HepG2 (cell line): ENCODE data around the gene SLC25A51. TPM values are rescaled to one million over a fixed set of nuclear protein-coding genes. Genes with fewer than 3 reads are reported as not detected.

Source experiments
- ATAC-seq: fragments of 200-7000 bp; cut with Tn5 transposase; 3 replicates; pipeline ENCODE4 v1.9.1; 2020; ENCODE audit warnings: mild to moderate bottlenecking, moderate library complexity
- BruUV-seq: library from RNA; stranded (reverse); fragments of 400-500 nt; replicated peaks from 2 replicates; lab custom pipeline; 2021; lab: Mats Ljungman, UMichigan
- CTCF ChIA-PET: fragments of 300-600 bp; formaldehyde crosslinking; extraction: SDS; loops from one replicate; lab custom pipeline; 2021; ENCODE audit warnings: low total read pairs, inconsistent platforms, low intra/inter-chr PET ratio; lab: Yijun Ruan, JAX
- POLR2A ChIA-PET: fragments of 350-600 bp; sonication (Branson Sonifier 250); formaldehyde crosslinking; loops from one replicate; lab custom pipeline; 2020; ENCODE audit warnings: antibody characterized with exemption, inconsistent platforms; lab: Yijun Ruan, JAX
- DNase-seq: peaks from one replicate; pipeline ENCODE4 v3.0.0-alpha.2; 2015; ENCODE audit warnings: low spot score
- FAIRE-seq: peaks from 3 replicates; lab custom pipeline; 2011; peaks lifted over from hg19 to GRCh38; lab: Jason Lieb, UNC
- H2AFZ ChIP-seq: one replicate; pipeline ENCODE4 v1.6.1; 2011; ENCODE audit warnings: low read length, inconsistent platforms
- H3K27ac ChIP-seq: fragments of 300-600 bp; 3 replicates; pipeline ENCODE4 v1.8.0; 2011; ENCODE audit warnings: mixed run types, mild to moderate bottlenecking, mixed read lengths, low read length, inconsistent platforms; ENCODE audit not compliant: insufficient read depth; ENCODE audit errors: extremely low read length
- H3K27me3 ChIP-seq, 2 experiments: fragments of 200-600 bp in 1 of 2; 2 replicates in 1 of 2; 3 replicates in 1 of 2; pipeline versions ENCODE4 v1.6.0 to v1.8.0; 2011; ENCODE audit warnings: low read length in 2 of 2, mild to moderate bottlenecking in 2 of 2, moderate library complexity in 2 of 2, inconsistent platforms in 1 of 2; ENCODE audit not compliant: insufficient read depth in 2 of 2, control insufficient read depth in 1 of 2
- H3K36me3 ChIP-seq, 2 experiments: fragments of 200-600 bp in 1 of 2; replicated peaks in 1 of 2; 2 replicates in 1 of 2; 3 replicates in 1 of 2; pipeline versions ENCODE4 v1.5.1 to v1.8.0; 2011; ENCODE audit warnings: low read length in 2 of 2, inconsistent platforms in 1 of 2; ENCODE audit not compliant: insufficient read depth in 2 of 2, control insufficient read depth in 1 of 2
- H3K4me1 ChIP-seq: 2 replicates; pipeline ENCODE4 v1.5.1; 2012; ENCODE audit warnings: low read length, inconsistent platforms; ENCODE audit not compliant: insufficient read depth
- H3K4me2 ChIP-seq: 2 replicates; pipeline ENCODE4 v1.6.0; 2011; ENCODE audit warnings: low read depth, low read length, inconsistent platforms
- H3K4me3 ChIP-seq, 3 experiments: fragments of 200-600 bp in 1 of 3; sonication (generic), shearing (Covaris generic) in 1 of 3; replicated peaks in 1 of 3; 2 replicates each; pipeline ENCODE4 v1.5.1; 2011 to 2016; ENCODE audit warnings: low read length in 3 of 3, inconsistent platforms in 2 of 3, low read depth in 2 of 3, mild to moderate bottlenecking in 2 of 3, control low read depth in 1 of 3, mixed read lengths in 1 of 3; ENCODE audit not compliant: insufficient read depth in 1 of 3
- H3K79me2 ChIP-seq: one replicate; pipeline ENCODE4 v1.6.1; 2011; ENCODE audit warnings: low read length, inconsistent platforms; ENCODE audit not compliant: insufficient read depth
- H3K9ac ChIP-seq: 2 replicates; pipeline ENCODE4 v1.6.0; 2011; ENCODE audit warnings: mild to moderate bottlenecking, low read depth, low read length, inconsistent platforms; ENCODE audit not compliant: insufficient read depth
- H3K9me3 ChIP-seq: 2 replicates; pipeline ENCODE4 v1.5.1; 2012; ENCODE audit warnings: mild to moderate bottlenecking, low read length
- H4K20me1 ChIP-seq: 2 replicates; pipeline ENCODE4 v1.6.0; 2011; ENCODE audit warnings: inconsistent platforms, mild to moderate bottlenecking, low read length, moderate library complexity; ENCODE audit not compliant: insufficient read depth
- RXRB ChIP-seq: IDR thresholded peaks from 2 replicates; pipeline ENCODE4 v1.6.1; 2016; ENCODE audit warnings: borderline replicate concordance, missing genetic modification reagents, missing compliant biosample characterization
- ZFX ChIP-seq: sonication (generic); formaldehyde crosslinking; IDR thresholded peaks from 2 replicates; pipeline ENCODE4 v1.4.0; 2020; ENCODE audit warnings: mild to moderate bottlenecking, low read depth, missing genetic modification reagents, moderate library complexity
- ZNF367 ChIP-seq: sonication (generic); formaldehyde crosslinking; IDR thresholded peaks from 2 replicates; pipeline ENCODE4 v1.4.0; 2020; ENCODE audit warnings: missing genetic modification reagents, borderline replicate concordance
- ZNF496 ChIP-seq: sonication (generic); formaldehyde crosslinking; IDR thresholded peaks from 2 replicates; pipeline ENCODE4 v1.8.1; 2023; ENCODE audit warnings: mild to moderate bottlenecking, moderate library complexity, missing genetic modification reagents; ENCODE audit not compliant: insufficient replicate concordance
- ZNF546 ChIP-seq: sonication (generic); formaldehyde crosslinking; conservative IDR thresholded peaks from 2 replicates; pipeline ENCODE4 v1.8.1; 2023; ENCODE audit warnings: mild to moderate bottlenecking, missing genetic modification reagents
- WGBS: methylation state at CpG from one replicate; pipeline ENCODE4 v1.1.6; 2017; ENCODE audit warnings: low lambda C conversion rate; 5-methylcytosine and 5-hydroxymethylcytosine counted together
- in situ Hi-C: cut with HindIII; loops from 2 replicates; pipeline ENCODE4 v1.10.0; 2017; ENCODE audit warnings: low pct_unique_long_range_greater_than_20kb; ENCODE audit not compliant: extremely low pct_ligation_motif_present
- intact Hi-C: fragments of 100-400 bp; cut with micrococcal nuclease; formaldehyde crosslinking; loops from one replicate; pipeline ENCODE4 v1.10.0; 2022; ENCODE audit not compliant: unreplicated experiment
- polyA plus RNA-seq, 8 experiments: library from polyadenylated mRNA; depleted of rRNA in 3 of 8; stranded (reverse) in 7 of 8; unstranded in 1 of 8; fragments of >200 nt; fragmentation: Illumina TruSeq in 4 of 8; extraction: Trizol in 4 of 8; gene quantifications; 2 replicates each; pipeline versions ENCODE4 v1.2.1 to v1.2.3, GENCODE V29; 2011 to 2016; ENCODE audit warnings: low read depth in 4 of 8, missing spikeins in 1 of 8, mixed read lengths in 1 of 8; ENCODE audit not compliant: insufficient read depth in 1 of 8
- total RNA-seq, 5 experiments: library from RNA; depleted of rRNA; stranded (reverse); fragments of >200 nt; fragmentation: Illumina TruSeq; extraction: Trizol; gene quantifications; 2 replicates each; pipeline ENCODE4 v1.2.3, GENCODE V29; 2016; ENCODE audit warnings: low read depth in 1 of 5
- TF ChIP-seq, protein P1 (sequence below): sonication (generic); formaldehyde crosslinking; IDR thresholded peaks from 2 replicates; pipeline ENCODE4 v1.4.0; 2020; ENCODE audit warnings: missing genetic modification reagents
- TF ChIP-seq, protein P2 (sequence below): sonication (generic); formaldehyde crosslinking; IDR thresholded peaks from 2 replicates; pipeline ENCODE4 v1.5.1; 2020; ENCODE audit warnings: missing genetic modification reagents, mild to moderate bottlenecking, borderline replicate concordance
- TF ChIP-seq, protein P3 (sequence below): sonication (generic); formaldehyde crosslinking; IDR thresholded peaks from 2 replicates; pipeline ENCODE4 v1.4.0; 2020; ENCODE audit warnings: missing genetic modification reagents
- TF ChIP-seq, protein P4 (sequence below): sonication (generic); formaldehyde crosslinking; IDR thresholded peaks from 2 replicates; pipeline ENCODE4 v1.8.1; 2022; ENCODE audit warnings: low read depth, mild to moderate bottlenecking, missing genetic modification reagents

The SLC25A51 gene
- total and polyA plus RNA-seq, 2 of the 13 experiments (the other 11 are each of a cell fraction or from before 2014, with no cell fraction given) = 14.6 to 37.7 TPM

DNA sequence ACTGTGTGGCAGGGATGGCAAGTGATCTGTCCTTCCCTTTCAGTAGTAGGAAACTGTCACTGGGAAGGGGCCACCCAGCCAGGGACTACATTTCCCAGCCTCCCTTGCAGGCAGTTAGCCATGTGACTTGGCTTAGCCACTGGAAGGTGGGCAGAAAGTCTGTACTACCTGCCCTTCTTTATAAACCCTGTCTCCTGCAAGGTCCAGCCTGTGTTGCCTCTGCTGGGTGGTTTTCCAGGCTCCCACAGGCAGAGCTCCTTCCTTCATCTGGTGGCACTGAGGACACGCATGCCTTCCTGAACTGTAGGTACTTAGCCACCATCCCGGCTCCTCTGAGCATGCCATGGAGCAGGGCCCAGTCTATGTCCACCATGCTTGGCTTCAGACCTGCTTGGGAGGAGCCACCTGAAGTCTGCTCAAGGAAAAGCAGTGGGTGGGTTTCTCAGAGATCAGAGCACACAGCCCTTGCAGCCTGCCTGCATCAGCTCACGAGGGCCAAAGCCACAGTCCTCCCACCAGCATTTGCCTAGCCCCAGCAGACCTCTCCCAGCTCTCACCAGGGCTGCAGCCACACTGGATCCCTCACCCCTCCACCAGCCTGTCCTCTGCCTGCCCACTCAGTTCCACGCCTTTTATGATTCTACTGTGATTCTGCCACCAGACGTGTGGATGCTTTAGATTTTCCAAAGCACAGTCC lies 16.7 kb upstream of the SLC25A51 start:
- Histone ChIP-seq H3K4me3 (no peak overlapping the region), H3K27me3 (no peaks in the 10 kb centered on the region), H4K20me1 (peaks cover 27% of the 10 kb centered on the region; the same call in 1 of the 2 replicates), H3K9me3 (no peaks in the 10 kb centered on the region), H2AFZ (no peak overlapping the region), H3K9ac (no peak overlapping the region), H3K4me1 (no peaks in the 10 kb centered on the region), H3K36me3 (peaks cover 42 to 78% of the 10 kb centered on the region in 2 experiments), H3K27ac (no peak overlapping the region), H3K79me2 (no peaks in the 10 kb centered on the region), H3K4me2 (no peak overlapping the region)
- DNase-seq (no peak), FAIRE-seq (no peak), ATAC-seq (peak; percentile 34)
- ChIA-PET POLR2A (no interaction called here), CTCF (no interaction called here)
- 98% methylated on average over 2 of the region's 5 CpGs for WGBS
- in situ Hi-C loops = loop anchor here (25.0 kb wide), 1 partner anchor 433 kb away; the partner anchor contains the start of gene POLR1E
- BruUV-seq = no TSS peak
- intact Hi-C loops = no loop called here
- TF ChIP-seq, protein P1, sequence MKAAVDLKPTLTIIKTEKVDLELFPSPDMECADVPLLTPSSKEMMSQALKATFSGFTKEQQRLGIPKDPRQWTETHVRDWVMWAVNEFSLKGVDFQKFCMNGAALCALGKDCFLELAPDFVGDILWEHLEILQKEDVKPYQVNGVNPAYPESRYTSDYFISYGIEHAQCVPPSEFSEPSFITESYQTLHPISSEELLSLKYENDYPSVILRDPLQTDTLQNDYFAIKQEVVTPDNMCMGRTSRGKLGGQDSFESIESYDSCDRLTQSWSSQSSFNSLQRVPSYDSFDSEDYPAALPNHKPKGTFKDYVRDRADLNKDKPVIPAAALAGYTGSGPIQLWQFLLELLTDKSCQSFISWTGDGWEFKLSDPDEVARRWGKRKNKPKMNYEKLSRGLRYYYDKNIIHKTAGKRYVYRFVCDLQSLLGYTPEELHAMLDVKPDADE (CRISPR knock-in tag) = no peak
- TF ChIP-seq, protein P2, sequence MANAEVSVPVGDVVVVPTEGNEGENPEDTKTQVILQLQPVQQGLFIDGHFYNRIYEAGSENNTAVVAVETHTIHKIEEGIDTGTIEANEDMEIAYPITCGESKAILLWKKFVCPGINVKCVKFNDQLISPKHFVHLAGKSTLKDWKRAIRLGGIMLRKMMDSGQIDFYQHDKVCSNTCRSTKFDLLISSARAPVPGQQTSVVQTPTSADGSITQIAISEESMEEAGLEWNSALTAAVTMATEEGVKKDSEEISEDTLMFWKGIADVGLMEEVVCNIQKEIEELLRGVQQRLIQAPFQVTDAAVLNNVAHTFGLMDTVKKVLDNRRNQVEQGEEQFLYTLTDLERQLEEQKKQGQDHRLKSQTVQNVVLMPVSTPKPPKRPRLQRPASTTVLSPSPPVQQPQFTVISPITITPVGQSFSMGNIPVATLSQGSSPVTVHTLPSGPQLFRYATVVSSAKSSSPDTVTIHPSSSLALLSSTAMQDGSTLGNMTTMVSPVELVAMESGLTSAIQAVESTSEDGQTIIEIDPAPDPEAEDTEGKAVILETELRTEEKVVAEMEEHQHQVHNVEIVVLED (CRISPR knock-in tag) = no peak
- TF ChIP-seq ZFX (CRISPR knock-in tag) (no peak), RXRB (CRISPR knock-in tag) (no peak), ZNF546 (CRISPR knock-in tag) (no peak), ZNF496 (CRISPR knock-in tag) (no peak), ZNF367 (CRISPR knock-in tag) (no peak)
- TF ChIP-seq, protein P3, sequence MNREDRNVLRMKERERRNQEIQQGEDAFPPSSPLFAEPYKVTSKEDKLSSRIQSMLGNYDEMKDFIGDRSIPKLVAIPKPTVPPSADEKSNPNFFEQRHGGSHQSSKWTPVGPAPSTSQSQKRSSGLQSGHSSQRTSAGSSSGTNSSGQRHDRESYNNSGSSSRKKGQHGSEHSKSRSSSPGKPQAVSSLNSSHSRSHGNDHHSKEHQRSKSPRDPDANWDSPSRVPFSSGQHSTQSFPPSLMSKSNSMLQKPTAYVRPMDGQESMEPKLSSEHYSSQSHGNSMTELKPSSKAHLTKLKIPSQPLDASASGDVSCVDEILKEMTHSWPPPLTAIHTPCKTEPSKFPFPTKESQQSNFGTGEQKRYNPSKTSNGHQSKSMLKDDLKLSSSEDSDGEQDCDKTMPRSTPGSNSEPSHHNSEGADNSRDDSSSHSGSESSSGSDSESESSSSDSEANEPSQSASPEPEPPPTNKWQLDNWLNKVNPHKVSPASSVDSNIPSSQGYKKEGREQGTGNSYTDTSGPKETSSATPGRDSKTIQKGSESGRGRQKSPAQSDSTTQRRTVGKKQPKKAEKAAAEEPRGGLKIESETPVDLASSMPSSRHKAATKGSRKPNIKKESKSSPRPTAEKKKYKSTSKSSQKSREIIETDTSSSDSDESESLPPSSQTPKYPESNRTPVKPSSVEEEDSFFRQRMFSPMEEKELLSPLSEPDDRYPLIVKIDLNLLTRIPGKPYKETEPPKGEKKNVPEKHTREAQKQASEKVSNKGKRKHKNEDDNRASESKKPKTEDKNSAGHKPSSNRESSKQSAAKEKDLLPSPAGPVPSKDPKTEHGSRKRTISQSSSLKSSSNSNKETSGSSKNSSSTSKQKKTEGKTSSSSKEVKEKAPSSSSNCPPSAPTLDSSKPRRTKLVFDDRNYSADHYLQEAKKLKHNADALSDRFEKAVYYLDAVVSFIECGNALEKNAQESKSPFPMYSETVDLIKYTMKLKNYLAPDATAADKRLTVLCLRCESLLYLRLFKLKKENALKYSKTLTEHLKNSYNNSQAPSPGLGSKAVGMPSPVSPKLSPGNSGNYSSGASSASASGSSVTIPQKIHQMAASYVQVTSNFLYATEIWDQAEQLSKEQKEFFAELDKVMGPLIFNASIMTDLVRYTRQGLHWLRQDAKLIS = no peak
- TF ChIP-seq, protein P4, sequence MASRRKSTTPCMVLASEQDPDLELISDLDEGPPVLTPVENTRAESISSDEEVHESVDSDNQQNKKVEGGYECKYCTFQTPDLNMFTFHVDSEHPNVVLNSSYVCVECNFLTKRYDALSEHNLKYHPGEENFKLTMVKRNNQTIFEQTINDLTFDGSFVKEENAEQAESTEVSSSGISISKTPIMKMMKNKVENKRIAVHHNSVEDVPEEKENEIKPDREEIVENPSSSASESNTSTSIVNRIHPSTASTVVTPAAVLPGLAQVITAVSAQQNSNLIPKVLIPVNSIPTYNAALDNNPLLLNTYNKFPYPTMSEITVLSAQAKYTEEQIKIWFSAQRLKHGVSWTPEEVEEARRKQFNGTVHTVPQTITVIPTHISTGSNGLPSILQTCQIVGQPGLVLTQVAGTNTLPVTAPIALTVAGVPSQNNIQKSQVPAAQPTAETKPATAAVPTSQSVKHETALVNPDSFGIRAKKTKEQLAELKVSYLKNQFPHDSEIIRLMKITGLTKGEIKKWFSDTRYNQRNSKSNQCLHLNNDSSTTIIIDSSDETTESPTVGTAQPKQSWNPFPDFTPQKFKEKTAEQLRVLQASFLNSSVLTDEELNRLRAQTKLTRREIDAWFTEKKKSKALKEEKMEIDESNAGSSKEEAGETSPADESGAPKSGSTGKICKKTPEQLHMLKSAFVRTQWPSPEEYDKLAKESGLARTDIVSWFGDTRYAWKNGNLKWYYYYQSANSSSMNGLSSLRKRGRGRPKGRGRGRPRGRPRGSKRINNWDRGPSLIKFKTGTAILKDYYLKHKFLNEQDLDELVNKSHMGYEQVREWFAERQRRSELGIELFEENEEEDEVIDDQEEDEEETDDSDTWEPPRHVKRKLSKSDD (CRISPR knock-in tag) = no peak
